Nephron progenitor cell (in vitro differentiated cells): ENCODE measurements around the gene HSPB6.

Source experiments
- DNase-seq: peaks from one replicate; pipeline ENCODE4 v3.0.0; 2021
- H3K27ac Mint-ChIP-seq: 2 replicates; pipeline ENCODE4 v1.8.0; 2021; ENCODE audit warnings: mild to moderate bottlenecking, moderate library complexity, mixed read lengths
- H3K27me3 Mint-ChIP-seq: 2 replicates; pipeline ENCODE4 v1.8.0; 2021; ENCODE audit warnings: mild to moderate bottlenecking, low read depth, mixed read lengths; ENCODE audit not compliant: poor library complexity
- H3K36me3 Mint-ChIP-seq: 2 replicates; pipeline ENCODE4 v1.8.0; 2021; ENCODE audit warnings: low read depth, mixed read lengths
- H3K4me1 Mint-ChIP-seq: 2 replicates; pipeline ENCODE4 v1.8.0; 2021; ENCODE audit warnings: mixed read lengths
- H3K4me3 Mint-ChIP-seq: 2 replicates; pipeline ENCODE4 v1.8.0; 2021; ENCODE audit warnings: mild to moderate bottlenecking, moderate library complexity, mixed read lengths
- H3K9me3 Mint-ChIP-seq: 2 replicates; pipeline ENCODE4 v1.8.0; 2021; ENCODE audit warnings: mild to moderate bottlenecking, moderate library complexity, mixed read lengths
- CTCF ChIP-seq: fragments of 200-600 bp; sonication (generic); IDR thresholded peaks from 2 replicates; pipeline ENCODE4 v1.5.0; 2021; ENCODE audit warnings: antibody characterized with exemption

HSPB6 gene

GRCh38 chr19:35721374-35721773, 35.5 kb downstream of the HSPB6 start:
- no peak for TF ChIP-seq CTCF
- H3K27me3 Mint-ChIP-seq: peaks cover 9% of the 10 kb centered on the region
- no peak overlapping the region for H3K27ac Mint-ChIP-seq
- H3K36me3 Mint-ChIP-seq: peaks cover 23% of the 10 kb centered on the region
- H3K4me3 Mint-ChIP-seq: no peak overlapping the region
- H3K4me1 Mint-ChIP-seq: peaks cover 20% of the 10 kb centered on the region
- DNase-seq: no peak
- no peaks in the 10 kb centered on the region for H3K9me3 Mint-ChIP-seq

- DNase-seq: no peak
- Mint-ChIP-seq H3K4me3 (no peak overlapping the region), H3K36me3 (peaks cover 16% of the 10 kb centered on the region), H3K9me3 (no peaks in the 10 kb centered on the region), H3K4me1 (peaks cover 27% of the 10 kb centered on the region), H3K27ac (no peak overlapping the region), H3K27me3 (peaks cover 13% of the 10 kb centered on the region)
- no peak for TF ChIP-seq CTCF
Measured at GRCh38 chr19:35720648-35721047, 36.2 kb downstream of the HSPB6 start.

- Mint-ChIP-seq H3K27ac (no peak overlapping the region), H3K4me3 (peak overlapping the region; percentile 24), H3K36me3 (peaks cover 16% of the 10 kb centered on the region), H3K27me3 (peaks cover 13% of the 10 kb centered on the region), H3K9me3 (no peaks in the 10 kb centered on the region), H3K4me1 (peaks cover 27% of the 10 kb centered on the region)
- TF ChIP-seq CTCF: no peak
- DNase-seq: no peak
Measured at GRCh38 chr19:35720163-35720524, 36.7 kb downstream of the HSPB6 start.

- peak overlapping the region; percentile 93 for H3K4me3 Mint-ChIP-seq
- H3K4me1 Mint-ChIP-seq: peaks cover 33% of the 10 kb centered on the region
- DNase-seq: no peak
- peaks cover 16% of the 10 kb centered on the region for H3K27me3 Mint-ChIP-seq
- no peak for TF ChIP-seq CTCF
- H3K9me3 Mint-ChIP-seq: no peaks in the 10 kb centered on the region
- peaks cover 16% of the 10 kb centered on the region for H3K36me3 Mint-ChIP-seq
- no peak overlapping the region for H3K27ac Mint-ChIP-seq
Measured at GRCh38 chr19:35719402-35720162, 37.2 kb downstream of the HSPB6 start.

GRCh38 chr19:35718345-35719041, 38.3 kb downstream of the HSPB6 start:
- Mint-ChIP-seq H3K4me1 (peaks cover 35% of the 10 kb centered on the region), H3K36me3 (peaks cover 10% of the 10 kb centered on the region), H3K4me3 (peak overlapping the region; percentile 93), H3K27ac (peak overlapping the region; percentile 66), H3K9me3 (no peaks in the 10 kb centered on the region), H3K27me3 (peaks cover 26% of the 10 kb centered on the region)
- peak; percentile 57 for DNase-seq
- no peak for TF ChIP-seq CTCF
